HG02840 (cell line): Measurements from ENCODE around the gene SMG6.
"Not testable (repeated sequence)": the region's sequence is repeated elsewhere in the genome, so short reads cannot be mapped to it uniquely, and the experiment has no call there.

ENCODE experiments used
- ATAC-seq: cut with Tn5 transposase; IDR thresholded peaks from one replicate; pipeline ENCODE4 v1.9.1; 2021; ENCODE audit warnings: mild to moderate bottlenecking, moderate library complexity, moderate number of reproducible peaks; ENCODE audit not compliant: unreplicated experiment, low FRiP score

Gene SMG6

GRCh38 chr17:2156666-2157065 is 146.9 kb downstream of the SMG6 start:
- no peak for ATAC-seq

- ATAC-seq, result no peak
These were observed 148.0 kb downstream of the SMG6 start for GRCh38 chr17:2155573-2155972.

GRCh38 chr17:2151358-2152033 is 152.1 kb downstream of the SMG6 start:
- no peak for ATAC-seq

- ATAC-seq, result no peak
These were observed 152.8 kb downstream of the SMG6 start for GRCh38 chr17:2150806-2151205.

- no peak for ATAC-seq
These were observed 153.7 kb downstream of the SMG6 start for GRCh38 chr17:2149934-2150333.

- no peak for ATAC-seq
These were observed 157.3 kb downstream of the SMG6 start for GRCh38 chr17:2146132-2146871.

- no peak for ATAC-seq
These were observed 158.9 kb downstream of the SMG6 start for GRCh38 chr17:2144701-2145100.

- no peak for ATAC-seq
These were observed 160.3 kb downstream of the SMG6 start for GRCh38 chr17:2143332-2143731.

- ATAC-seq, result not testable (repeated sequence)
These were observed 160.9 kb downstream of the SMG6 start for GRCh38 chr17:2142682-2143081.

GRCh38 chr17:2140683-2141082 is 162.9 kb downstream of the SMG6 start:
- ATAC-seq, result no peak

- ATAC-seq, result no peak
These were observed 164.8 kb downstream of the SMG6 start for GRCh38 chr17:2138761-2139160.

GRCh38 chr17:2138318-2138717 is 165.3 kb downstream of the SMG6 start:
- no peak for ATAC-seq

GRCh38 chr17:2137342-2138098 is 166.1 kb downstream of the SMG6 start:
- no peak for ATAC-seq

GRCh38 chr17:2136241-2136640 is 167.3 kb downstream of the SMG6 start:
- no peak for ATAC-seq

- no peak for ATAC-seq
These were observed 175.6 kb downstream of the SMG6 start for GRCh38 chr17:2128011-2128410.

- no peak for ATAC-seq
These were observed 178.5 kb downstream of the SMG6 start for GRCh38 chr17:2125013-2125535.

- no peak for ATAC-seq
These were observed 179.2 kb downstream of the SMG6 start for GRCh38 chr17:2124391-2124790.

GRCh38 chr17:2123375-2124251 is 180.0 kb downstream of the SMG6 start:
- no peak for ATAC-seq

GRCh38 chr17:2122641-2123302 is 180.8 kb downstream of the SMG6 start:
- no peak for ATAC-seq
